OCI-LY7 (cell line): ENCODE results near the gene ZNF117. TPM values are rescaled to one million over a fixed set of nuclear protein-coding genes. Genes with fewer than 3 reads are reported as not detected.

Experiments used
- BruUV-seq: library from RNA; stranded (reverse); fragments of 400-500 nt; replicated peaks from 2 replicates; lab custom pipeline; 2021; lab: Mats Ljungman, UMichigan
- CTCF ChIA-PET: fragments of 300-600 bp; sonication (Branson Sonifier 250); formaldehyde crosslinking; loops from one replicate; lab custom pipeline; 2022; ENCODE audit warnings: antibody characterized with exemption; ENCODE audit not compliant: unreplicated experiment; lab: Charles Lee
- POLR2A ChIA-PET: fragments of 300-600 bp; sonication (Branson Sonifier 250); formaldehyde crosslinking; loops from one replicate; lab custom pipeline; 2022; ENCODE audit warnings: antibody characterized with exemption; lab: Charles Lee
- DNase-seq: peaks from one replicate; pipeline ENCODE4 v3.0.0-alpha.2; 2015; ENCODE audit warnings: low spot score
- H2AFZ ChIP-seq: fragments of 200-600 bp; sonication (generic), shearing (Covaris generic); 2 replicates; pipeline ENCODE4 v1.6.1; 2014; ENCODE audit warnings: mild to moderate bottlenecking, antibody characterized with exemption, low read length, moderate library complexity
- H3K27ac ChIP-seq: fragments of 200-600 bp; sonication (generic); 2 replicates; pipeline ENCODE4 v1.5.1; 2014; ENCODE audit warnings: mixed run types, low read depth, mild to moderate bottlenecking, moderate library complexity, low read length, inconsistent platforms; ENCODE audit not compliant: poor library complexity, severe bottlenecking
- H3K36me3 ChIP-seq: fragments of 200-600 bp; sonication (generic); 2 replicates; pipeline ENCODE4 v1.6.1; 2014; ENCODE audit warnings: mild to moderate bottlenecking, antibody characterized with exemption, low read length, moderate library complexity, mixed read lengths; ENCODE audit not compliant: insufficient read depth
- H3K4me1 ChIP-seq: fragments of 200-600 bp; sonication (generic); 2 replicates; pipeline ENCODE4 v1.5.1; 2014; ENCODE audit warnings: mild to moderate bottlenecking, low read length; ENCODE audit not compliant: insufficient read depth, poor library complexity, severe bottlenecking
- H3K4me2 ChIP-seq: fragments of 200-600 bp; sonication (generic); 2 replicates; pipeline ENCODE4 v1.6.1; 2014; ENCODE audit warnings: mild to moderate bottlenecking, low read length
- H3K4me3 ChIP-seq: fragments of 200-600 bp; sonication (generic); 2 replicates; pipeline ENCODE4 v1.5.1; 2014; ENCODE audit warnings: mild to moderate bottlenecking, low read depth, low read length; ENCODE audit not compliant: poor library complexity, severe bottlenecking
- H3K79me2 ChIP-seq: fragments of 200-600 bp; sonication (generic); 2 replicates; pipeline ENCODE4 v1.6.1; 2016; ENCODE audit warnings: low read depth, mild to moderate bottlenecking, low read length, moderate library complexity, mixed read lengths; ENCODE audit not compliant: insufficient read depth
- H3K9me2 ChIP-seq: fragments of 200-600 bp; sonication (generic); 2 replicates; pipeline ENCODE4 v1.6.1; 2016; ENCODE audit warnings: mild to moderate bottlenecking, low read length, mixed read lengths; ENCODE audit not compliant: insufficient read depth
- H3K9me3 ChIP-seq: fragments of 200-600 bp; sonication (generic); 2 replicates; pipeline ENCODE4 v1.6.1; 2014; ENCODE audit warnings: mild to moderate bottlenecking, mixed run types, low read length, mixed read lengths
- H4K20me1 ChIP-seq: fragments of 200-600 bp; sonication (generic); 2 replicates; pipeline ENCODE4 v1.6.1; 2014; ENCODE audit warnings: mild to moderate bottlenecking, antibody characterized with exemption, low read length, moderate library complexity, mixed read lengths; ENCODE audit not compliant: insufficient read depth
- CTCF ChIP-seq: fragments of 200-600 bp; sonication (generic); conservative IDR thresholded peaks from 2 replicates; pipeline ENCODE4 v1.5.1; 2014; ENCODE audit warnings: mild to moderate bottlenecking, antibody characterized with exemption, low read length, moderate library complexity, mixed read lengths
- EZH2phosphoT487 ChIP-seq: fragments of 200-600 bp; sonication (generic); IDR thresholded peaks from 2 replicates; pipeline ENCODE4 v1.6.1; 2018; ENCODE audit warnings: low read depth, borderline replicate concordance, mild to moderate bottlenecking, mixed run types, antibody characterized with exemption, low read length, moderate library complexity, mixed read lengths
- intact Hi-C: fragments of 100-400 bp; cut with micrococcal nuclease; formaldehyde crosslinking; loops from one replicate; pipeline ENCODE4 v1.10.0; 2022; ENCODE audit not compliant: unreplicated experiment
- total RNA-seq, 2 experiments: library from RNA; depleted of rRNA in 1 of 2; stranded (reverse); fragments of >200 nt in 1 of 2; shearing (Covaris generic) in 1 of 2; gene quantifications; 2 replicates each; pipeline ENCODE4 v1.2.3, GENCODE V29; 2014 to 2022

ZNF117 gene
- total RNA-seq, 2 experiments from 2014 or later: 19.5 to 32.8 TPM

- no peak for DNase-seq
- H3K4me3 ChIP-seq: no peak overlapping the region
- H3K9me2 ChIP-seq: no peaks in the 10 kb centered on the region
- peaks cover 30% of the 10 kb centered on the region for H3K9me3 ChIP-seq
- BruUV-seq: no TSS peak
- no peak for TF ChIP-seq EZH2phosphoT487
- TF ChIP-seq CTCF: no peak
- peaks cover 71% of the 10 kb centered on the region for H3K36me3 ChIP-seq
- H3K79me2 ChIP-seq: no peaks in the 10 kb centered on the region; the same call in 1 of the 2 replicates
- no peak overlapping the region for H3K27ac ChIP-seq
- ChIA-PET CTCF (no interaction called here), POLR2A (interaction anchor here (0.6 to 1.4 kb wide), 3 partner anchors 11 to 87 kb away, joined by 3 read pairs; no protein-coding TSS in a partner anchor)
- H3K4me2 ChIP-seq: no peak overlapping the region
- H3K4me1 ChIP-seq: peaks cover 5% of the 10 kb centered on the region
- H2AFZ ChIP-seq: no peak overlapping the region
- intact Hi-C loops: loop anchor here (10.0 kb wide), 1 partner anchor 471 kb away; no protein-coding TSS in a partner anchor
- no peaks in the 10 kb centered on the region for H4K20me1 ChIP-seq
Measured at GRCh38 chr7:64993901-64994300, 3.1 kb upstream of the ZNF117 start.

- BruUV-seq: no TSS peak
- Histone ChIP-seq H3K9me2 (no peaks in the 10 kb centered on the region), H4K20me1 (no peaks in the 10 kb centered on the region), H3K36me3 (peaks cover 71% of the 10 kb centered on the region), H3K4me2 (no peak overlapping the region), H3K4me3 (no peak overlapping the region), H3K9me3 (peaks cover 30% of the 10 kb centered on the region), H3K27ac (no peak overlapping the region), H3K79me2 (no peaks in the 10 kb centered on the region), H3K4me1 (peaks cover 4% of the 10 kb centered on the region), H2AFZ (no peak overlapping the region)
- intact Hi-C loops: loop anchor here (10.0 kb wide), 1 partner anchor 472 kb away; no protein-coding TSS in a partner anchor
- POLR2A ChIA-PET: no interaction called here
- DNase-seq: no peak
- CTCF ChIA-PET: no interaction called here
- TF ChIP-seq EZH2phosphoT487 (no peak), CTCF (no peak)
Measured at GRCh38 chr7:64992971-64993370, 2.1 kb upstream of the ZNF117 start.

- H3K9me3 ChIP-seq: peaks cover 37% of the 10 kb centered on the region
- no TSS peak for BruUV-seq
Measured at GRCh38 chr7:64990216-64990615, 620 bp downstream of the ZNF117 start.

More at GRCh38 chr7:64990216-64990615, 620 bp downstream of the ZNF117 start:
- Histone ChIP-seq H3K4me3 (no peak overlapping the region), H3K36me3 (peaks cover 78% of the 10 kb centered on the region), H3K27ac (no peak overlapping the region), H3K79me2 (no peaks in the 10 kb centered on the region), H4K20me1 (no peaks in the 10 kb centered on the region), H3K4me1 (peaks cover 4% of the 10 kb centered on the region), H3K9me2 (no peaks in the 10 kb centered on the region), H3K4me2 (no peak overlapping the region), H2AFZ (no peak overlapping the region)
- ChIA-PET CTCF (no interaction called here), POLR2A (no interaction called here)
- no peak for DNase-seq
- TF ChIP-seq CTCF: no peak
- no peak for TF ChIP-seq EZH2phosphoT487
- intact Hi-C loops: loop anchor here (10.0 kb wide), 1 partner anchor 475 kb away; no protein-coding TSS in a partner anchor
